GM12864 (cell line): ENCODE results near the gene COX10.
A peak's percentile ranks its signal among the peaks of the same experiment; 100 is the strongest.

ENCODE experiments used
- DNase-seq: peaks from one replicate; pipeline ENCODE4 v3.0.0-alpha.2; 2011; ENCODE audit warnings: low read depth
- H3K4me3 ChIP-seq: 2 replicates; pipeline ENCODE4 v1.5.1; 2011; ENCODE audit warnings: mild to moderate bottlenecking, low read depth, low read length, control low read depth
- CTCF ChIP-seq: IDR thresholded peaks from 2 replicates; pipeline ENCODE4 v1.5.1; 2011; ENCODE audit warnings: low read depth, mild to moderate bottlenecking, moderate library complexity, low read length, control low read depth, inconsistent platforms; ENCODE audit errors: missing control alignments

COX10 gene

GRCh38 chr17:14057591-14057990 is 11.7 kb upstream of the COX10 start:
- H3K4me3 ChIP-seq = no peak overlapping the region
- DNase-seq = no peak
- no peak for TF ChIP-seq CTCF

- DNase-seq = no peak
- TF ChIP-seq CTCF = no peak
Observed at GRCh38 chr17:14058051-14058450, 11.3 kb upstream of the COX10 start.

GRCh38 chr17:14060706-14061105 is 8.6 kb upstream of the COX10 start:
- no peak for DNase-seq
- H3K4me3 ChIP-seq = no peak overlapping the region
- no peak for TF ChIP-seq CTCF

More at GRCh38 chr17:14058051-14058450, 11.3 kb upstream of the COX10 start:
- H3K4me3 ChIP-seq = no peak overlapping the region

- no peak overlapping the region for H3K4me3 ChIP-seq
- no peak for TF ChIP-seq CTCF
- no peak for DNase-seq
Observed at GRCh38 chr17:14061666-14062560, 7.4 kb upstream of the COX10 start.

- no peak for TF ChIP-seq CTCF
- no peak overlapping the region for H3K4me3 ChIP-seq
- DNase-seq = no peak
Observed at GRCh38 chr17:14067347-14067746, 2.0 kb upstream of the COX10 start.

GRCh38 chr17:14068542-14069250 is 608 bp upstream of the COX10 start:
- no peak for DNase-seq
- TF ChIP-seq CTCF = no peak
- H3K4me3 ChIP-seq = peak overlapping the region; percentile 88
